ENCODE data around the gene ATP5PO. TPM values are rescaled to one million over a fixed set of nuclear protein-coding genes. Genes with fewer than 3 reads are reported as not detected.

ATP5PO gene
- polyA plus RNA-seq, 4 donors = 206 to 904 (median 590) TPM

DNA sequence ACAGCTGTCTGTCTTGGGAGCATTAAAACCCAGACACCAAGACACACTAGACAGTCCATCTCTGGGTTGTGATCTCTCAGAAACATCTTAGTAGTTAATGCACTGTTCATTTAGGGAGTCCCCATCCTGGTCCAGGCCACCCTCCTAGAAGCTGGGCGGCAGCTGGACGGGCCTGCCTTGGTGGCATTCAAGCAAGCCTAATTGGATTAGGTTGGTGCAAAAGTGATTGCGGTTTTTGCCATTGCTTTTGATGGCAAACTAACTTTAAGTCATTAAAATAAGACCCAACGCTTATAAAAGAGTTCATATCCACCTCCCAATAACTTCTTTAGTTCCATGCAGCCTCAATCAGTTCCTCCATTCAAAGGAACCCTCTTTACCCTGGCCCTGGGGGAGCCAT is 21.7 kb downstream of the ATP5PO start:
- Histone ChIP-seq H3K27ac (ENCODE audit: low read depth in 1 of 3, low read length in 2 of 3) (no peak overlapping the region), H3K27me3 (ENCODE audit: control insufficient read depth in 3 of 3, insufficient read depth in 3 of 3, low read length in 3 of 3) (no peaks in the 10 kb centered on the region), H3K4me3 (ENCODE audit: low read depth in 1 of 3, low read length in 3 of 3) (no peak overlapping the region), H3K4me1 (ENCODE audit: control insufficient read depth in 3 of 3, insufficient read depth in 2 of 3, low read depth in 1 of 3, low read length in 2 of 3) (peaks cover 0 to 7% (median 0%) of the 10 kb centered on the region in 3 donors), H3K9me3 (ENCODE audit: control insufficient read depth in 2 of 2, insufficient read depth in 1 of 2, low read depth in 1 of 2, low read length in 1 of 2) (no peaks in the 10 kb centered on the region), H3K36me3 (ENCODE audit: control insufficient read depth in 3 of 3, insufficient read depth in 2 of 3, low read depth in 1 of 3, low read length in 3 of 3) (peaks cover 0 to 2% (median 0%) of the 10 kb centered on the region in 3 donors)
- DNase-seq = no peak
- no peak for FAIRE-seq
- WGBS, 3 donors = 92 to 97% (median 93%) methylated on average over 4 of the region's 4 CpGs

DNA sequence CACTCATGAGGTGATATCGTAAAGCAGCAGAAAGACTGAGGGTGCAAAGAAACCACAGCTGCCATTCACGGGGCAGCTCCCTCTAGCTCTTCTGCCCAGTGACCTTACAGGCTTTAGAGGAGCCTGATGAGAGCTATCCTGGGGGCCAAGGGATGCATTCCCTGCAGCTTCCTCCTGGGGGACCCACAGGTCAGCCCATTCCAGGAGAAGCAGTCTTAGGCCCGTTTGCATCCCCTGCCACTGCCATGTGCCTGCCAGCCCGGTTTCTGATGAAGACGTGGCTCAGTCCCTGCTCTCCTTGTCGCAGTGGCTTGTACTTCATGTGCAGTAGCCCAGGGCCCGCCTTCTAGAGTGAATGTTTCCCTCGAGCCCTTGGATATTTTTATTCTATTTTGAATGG is 22.8 kb downstream of the ATP5PO start:
- Histone ChIP-seq H3K9me3 (ENCODE audit: control insufficient read depth in 2 of 2, insufficient read depth in 1 of 2, low read depth in 1 of 2, low read length in 1 of 2) (no peaks in the 10 kb centered on the region), H3K27ac (ENCODE audit: low read depth in 1 of 3, low read length in 2 of 3) (no peak overlapping the region), H3K4me3 (ENCODE audit: low read depth in 1 of 3, low read length in 3 of 3) (no peak overlapping the region), H3K4me1 (ENCODE audit: control insufficient read depth in 3 of 3, insufficient read depth in 2 of 3, low read depth in 1 of 3, low read length in 2 of 3) (peaks cover 0 to 7% (median 0%) of the 10 kb centered on the region in 3 donors), H3K27me3 (ENCODE audit: control insufficient read depth in 3 of 3, insufficient read depth in 3 of 3, low read length in 3 of 3) (no peaks in the 10 kb centered on the region), H3K36me3 (ENCODE audit: control insufficient read depth in 3 of 3, insufficient read depth in 2 of 3, low read depth in 1 of 3, low read length in 3 of 3) (no peaks in the 10 kb centered on the region)
- no peak for FAIRE-seq
- WGBS, 3 donors = 81 to 88% (median 86%) methylated on average over 8 of the region's 8 CpGs
- no peak for DNase-seq

DNA sequence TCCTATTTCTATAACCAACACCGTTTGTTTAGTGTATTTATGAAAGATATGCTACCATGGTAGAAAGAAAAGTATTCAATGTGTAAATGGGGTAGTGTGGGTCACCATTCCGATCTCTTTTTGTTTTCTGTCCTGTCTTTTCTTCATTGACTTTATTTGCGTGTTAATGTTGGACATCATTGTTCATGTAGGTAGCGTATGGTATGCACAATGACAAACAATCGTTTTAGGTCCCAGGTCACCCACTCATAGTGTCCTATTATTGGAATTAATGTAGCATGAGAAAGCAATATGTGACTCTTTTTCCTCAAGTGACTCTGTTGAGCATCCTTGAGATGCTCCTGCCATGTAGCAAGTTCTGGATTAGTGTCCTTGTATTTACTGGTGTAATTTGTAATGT is 25.4 kb downstream of the ATP5PO start:
- H3K27ac ChIP-seq (ENCODE audit: low read depth in 1 of 3, low read length in 2 of 3) = no peak overlapping the region
- H3K4me3 ChIP-seq (ENCODE audit: low read depth in 1 of 3, low read length in 3 of 3) = no peak overlapping the region
- FAIRE-seq (no peak), DNase-seq (no peak)
- H3K27me3 ChIP-seq (ENCODE audit: control insufficient read depth in 3 of 3, insufficient read depth in 3 of 3, low read length in 3 of 3) = no peaks in the 10 kb centered on the region
- WGBS, 3 donors = 88 to 91% (median 89%) methylated on average over 5 of the region's 5 CpGs
- peaks cover 0 to 7% (median 0%) of the 10 kb centered on the region in 3 donors for H3K4me1 ChIP-seq (ENCODE audit: control insufficient read depth in 3 of 3, insufficient read depth in 2 of 3, low read depth in 1 of 3, low read length in 2 of 3)
- no peaks in the 10 kb centered on the region for H3K9me3 ChIP-seq (ENCODE audit: control insufficient read depth in 2 of 2, insufficient read depth in 1 of 2, low read depth in 1 of 2, low read length in 1 of 2)
- H3K36me3 ChIP-seq (ENCODE audit: control insufficient read depth in 3 of 3, insufficient read depth in 2 of 3, low read depth in 1 of 3, low read length in 3 of 3) = no peaks in the 10 kb centered on the region

DNA sequence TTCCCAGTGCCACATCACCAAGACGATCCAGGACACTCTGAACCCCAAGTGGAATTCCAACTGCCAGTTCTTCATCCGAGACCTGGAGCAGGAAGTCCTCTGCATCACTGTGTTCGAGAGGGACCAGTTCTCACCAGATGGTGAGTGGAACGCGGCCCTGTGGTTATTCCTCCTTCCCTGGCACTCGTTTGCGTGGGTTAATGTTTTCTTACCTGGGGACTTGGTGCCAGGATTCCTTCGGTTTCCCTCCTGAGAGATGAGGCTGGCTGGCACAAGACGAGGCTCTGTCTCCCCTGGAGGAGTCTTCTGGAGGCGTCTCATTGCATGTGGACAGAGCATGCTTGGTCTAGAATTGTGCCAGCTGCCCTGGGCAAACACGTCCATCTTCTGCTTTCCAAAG is 29.3 kb downstream of the ATP5PO start:
- Histone ChIP-seq H3K4me1 (ENCODE audit: control insufficient read depth in 3 of 3, insufficient read depth in 2 of 3, low read depth in 1 of 3, low read length in 2 of 3) (no peaks in the 10 kb centered on the region), H3K9me3 (ENCODE audit: control insufficient read depth in 2 of 2, insufficient read depth in 1 of 2, low read depth in 1 of 2, low read length in 1 of 2) (no peaks in the 10 kb centered on the region), H3K4me3 (ENCODE audit: low read depth in 1 of 3, low read length in 3 of 3) (no peak overlapping the region), H3K27me3 (ENCODE audit: control insufficient read depth in 3 of 3, insufficient read depth in 3 of 3, low read length in 3 of 3) (no peaks in the 10 kb centered on the region), H3K36me3 (ENCODE audit: control insufficient read depth in 3 of 3, insufficient read depth in 2 of 3, low read depth in 1 of 3, low read length in 3 of 3) (no peaks in the 10 kb centered on the region), H3K27ac (ENCODE audit: low read depth in 1 of 3, low read length in 2 of 3) (no peak overlapping the region)
- DNase-seq = no peak
- 77 to 89% (median 78%) methylated on average over 11 of the region's 11 CpGs for WGBS, 3 donors
- no peak for FAIRE-seq

DNA sequence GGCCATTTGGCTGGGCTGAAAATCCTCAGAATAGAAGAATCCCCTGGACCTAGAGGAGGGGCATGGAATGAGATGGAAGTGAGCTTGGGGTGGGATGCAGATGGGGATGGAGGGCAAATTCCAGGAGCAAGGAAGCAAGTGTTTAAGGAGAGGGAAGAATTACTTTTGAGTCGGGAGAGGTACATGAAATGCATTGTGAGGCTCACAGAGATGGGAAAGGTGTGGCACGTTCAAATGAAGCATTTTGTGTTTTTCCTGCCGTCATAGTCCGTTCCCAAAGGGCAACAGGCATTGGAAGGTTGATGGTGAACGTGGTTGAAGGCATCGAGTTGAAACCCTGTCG is 30.5 kb downstream of the ATP5PO start:
- FAIRE-seq = no peak
- no peaks in the 10 kb centered on the region for H3K36me3 ChIP-seq (ENCODE audit: control insufficient read depth in 3 of 3, insufficient read depth in 2 of 3, low read depth in 1 of 3, low read length in 3 of 3)
- H3K4me1 ChIP-seq (ENCODE audit: control insufficient read depth in 3 of 3, insufficient read depth in 2 of 3, low read depth in 1 of 3, low read length in 2 of 3) = no peaks in the 10 kb centered on the region
- no peak overlapping the region for H3K27ac ChIP-seq (ENCODE audit: low read depth in 1 of 3, low read length in 2 of 3)
- 85 to 87% (median 86%) methylated on average over 7 of the region's 7 CpGs for WGBS, 3 donors
- no peaks in the 10 kb centered on the region for H3K9me3 ChIP-seq (ENCODE audit: control insufficient read depth in 2 of 2, insufficient read depth in 1 of 2, low read depth in 1 of 2, low read length in 1 of 2)
- H3K4me3 ChIP-seq (ENCODE audit: low read depth in 1 of 3, low read length in 3 of 3) = no peak overlapping the region
- no peak for DNase-seq
- H3K27me3 ChIP-seq (ENCODE audit: control insufficient read depth in 3 of 3, insufficient read depth in 3 of 3, low read length in 3 of 3) = no peaks in the 10 kb centered on the region

DNA sequence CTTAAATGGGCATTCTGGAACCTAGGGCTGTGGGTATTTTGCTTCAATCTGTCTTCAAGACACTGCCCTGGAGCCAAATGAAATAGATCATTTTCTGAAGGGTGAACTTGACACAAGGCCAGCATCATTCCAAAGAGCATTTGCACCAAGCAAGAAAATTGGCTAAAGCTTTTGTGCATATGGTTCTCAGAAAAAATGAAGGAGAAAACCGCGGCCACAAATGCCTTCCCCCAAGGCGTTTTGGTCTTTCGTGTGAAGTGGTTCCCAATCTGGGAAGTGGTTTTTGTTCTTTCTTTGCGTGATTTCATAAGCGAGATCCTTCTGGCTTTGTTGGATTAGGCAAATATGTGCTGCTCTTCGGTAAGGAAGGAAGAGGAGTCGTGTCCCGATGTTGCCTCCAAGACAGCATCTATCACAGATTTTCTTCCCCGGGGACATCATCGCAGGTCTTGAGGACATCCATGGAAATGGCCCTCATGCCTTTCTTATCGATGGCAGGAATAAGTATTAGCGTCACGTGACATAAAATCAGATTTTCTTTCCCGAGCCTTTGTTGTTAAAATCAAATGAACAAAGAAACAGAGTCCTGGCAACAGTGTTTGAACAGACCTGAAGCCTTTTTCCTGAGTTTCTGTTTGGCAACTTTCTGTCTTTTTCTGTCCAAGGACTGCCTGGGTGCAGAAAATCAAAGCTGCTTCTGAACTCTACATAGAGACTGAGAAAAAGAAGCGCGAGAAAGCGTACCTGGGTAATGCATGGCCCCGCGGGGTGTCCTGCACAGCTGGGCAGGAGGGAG is 31.0 kb downstream of the ATP5PO start:
- Histone ChIP-seq H3K4me3 (ENCODE audit: low read depth in 1 of 3, low read length in 3 of 3) (no peak overlapping the region), H3K27me3 (ENCODE audit: control insufficient read depth in 3 of 3, insufficient read depth in 3 of 3, low read length in 3 of 3) (no peaks in the 10 kb centered on the region), H3K27ac (ENCODE audit: low read depth in 1 of 3, low read length in 2 of 3) (no peak overlapping the region), H3K4me1 (ENCODE audit: control insufficient read depth in 3 of 3, insufficient read depth in 2 of 3, low read depth in 1 of 3, low read length in 2 of 3) (no peaks in the 10 kb centered on the region), H3K9me3 (ENCODE audit: control insufficient read depth in 2 of 2, insufficient read depth in 1 of 2, low read depth in 1 of 2, low read length in 1 of 2) (no peaks in the 10 kb centered on the region), H3K36me3 (ENCODE audit: control insufficient read depth in 3 of 3, insufficient read depth in 2 of 3, low read depth in 1 of 3, low read length in 3 of 3) (no peaks in the 10 kb centered on the region)
- 79 to 87% (median 86%) methylated on average over 20 of the region's 20 CpGs for WGBS, 3 donors
- no peak for DNase-seq
- no peak for FAIRE-seq

DNA sequence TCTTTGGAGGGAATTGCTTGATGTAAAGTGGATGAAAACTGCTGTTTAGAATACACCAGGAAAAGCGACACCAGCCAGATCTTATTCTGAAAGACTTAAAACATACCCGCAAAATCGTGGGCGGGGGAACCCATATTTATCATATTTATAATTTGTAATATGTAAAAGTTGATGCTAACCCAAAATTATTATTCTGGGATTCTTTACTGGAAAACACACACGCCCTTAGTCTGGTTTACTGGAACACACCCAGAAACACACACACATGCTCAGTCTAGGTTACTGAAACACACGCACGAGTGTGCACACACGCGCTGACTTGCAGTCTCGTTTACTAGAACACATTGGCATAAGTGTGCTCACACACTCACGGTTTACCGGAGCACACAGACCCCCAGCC is 32.5 kb downstream of the ATP5PO start:
- Histone ChIP-seq H3K4me1 (ENCODE audit: control insufficient read depth in 3 of 3, insufficient read depth in 2 of 3, low read depth in 1 of 3, low read length in 2 of 3) (no peaks in the 10 kb centered on the region), H3K27ac (ENCODE audit: low read depth in 1 of 3, low read length in 2 of 3) (no peak overlapping the region), H3K9me3 (ENCODE audit: control insufficient read depth in 2 of 2, insufficient read depth in 1 of 2, low read depth in 1 of 2, low read length in 1 of 2) (no peaks in the 10 kb centered on the region), H3K27me3 (ENCODE audit: control insufficient read depth in 3 of 3, insufficient read depth in 3 of 3, low read length in 3 of 3) (no peaks in the 10 kb centered on the region), H3K36me3 (ENCODE audit: control insufficient read depth in 3 of 3, insufficient read depth in 2 of 3, low read depth in 1 of 3, low read length in 3 of 3) (no peaks in the 10 kb centered on the region), H3K4me3 (ENCODE audit: low read depth in 1 of 3, low read length in 3 of 3) (no peak overlapping the region)
- 76 to 90% (median 76%) methylated on average over 12 of the region's 12 CpGs for WGBS, 3 donors
- FAIRE-seq = no peak
- no peak for DNase-seq

DNA sequence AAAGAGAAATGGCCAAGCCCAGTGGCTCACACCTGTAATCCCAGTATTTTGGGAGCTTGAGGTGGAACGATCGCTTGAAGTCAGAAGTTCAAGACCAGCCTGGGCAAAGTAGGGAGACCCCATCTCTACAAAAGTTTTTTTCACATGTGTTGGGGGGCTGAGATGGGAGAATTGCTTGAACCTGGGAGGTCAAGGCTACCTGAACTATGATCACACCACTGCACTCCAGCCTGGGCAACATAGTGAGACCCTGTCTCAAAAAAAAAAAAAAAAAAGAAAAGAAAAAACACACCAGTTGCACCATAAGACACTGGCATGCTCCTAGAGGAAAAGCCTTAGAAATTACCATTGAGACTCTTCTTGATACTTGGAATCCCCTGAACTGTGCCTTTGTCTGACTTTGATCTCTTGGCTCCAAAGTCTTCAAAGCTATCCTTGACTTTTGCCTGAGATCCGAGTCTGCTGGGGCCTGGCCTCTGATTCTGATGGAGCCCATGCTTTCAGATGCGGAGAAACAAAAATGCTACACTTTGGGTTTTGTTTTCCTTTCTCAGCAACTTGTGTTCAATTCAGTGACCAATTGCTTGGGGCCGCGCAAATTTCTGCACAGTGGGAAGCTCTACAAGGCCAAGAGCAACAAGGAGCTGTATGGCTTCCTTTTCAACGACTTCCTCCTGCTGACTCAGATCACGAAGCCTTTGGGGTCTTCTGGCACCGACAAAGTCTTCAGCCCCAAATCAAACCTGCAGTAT is 33.7 kb downstream of the ATP5PO start:
- Histone ChIP-seq H3K36me3 (ENCODE audit: control insufficient read depth in 3 of 3, insufficient read depth in 2 of 3, low read depth in 1 of 3, low read length in 3 of 3) (no peaks in the 10 kb centered on the region), H3K27me3 (ENCODE audit: control insufficient read depth in 3 of 3, insufficient read depth in 3 of 3, low read length in 3 of 3) (no peaks in the 10 kb centered on the region), H3K4me1 (ENCODE audit: control insufficient read depth in 3 of 3, insufficient read depth in 2 of 3, low read depth in 1 of 3, low read length in 2 of 3) (no peaks in the 10 kb centered on the region), H3K27ac (ENCODE audit: low read depth in 1 of 3, low read length in 2 of 3) (no peak overlapping the region), H3K4me3 (ENCODE audit: low read depth in 1 of 3, low read length in 3 of 3) (no peak overlapping the region), H3K9me3 (ENCODE audit: control insufficient read depth in 2 of 2, insufficient read depth in 1 of 2, low read depth in 1 of 2, low read length in 1 of 2) (no peaks in the 10 kb centered on the region)
- FAIRE-seq (no peak), DNase-seq (no peak)
- WGBS, 3 donors = 77 to 84% (median 80%) methylated on average over 9 of the region's 9 CpGs

Data from small intestine (tissue), 7 donors.